NT2/D1 (cell line): Measurements from ENCODE around the gene SNAI3.

Experiments used
- DNase-seq: peaks from one replicate; pipeline ENCODE4 v3.0.0-alpha.2; 2011; ENCODE audit warnings: low read depth, low spot score
- H3K27me3 ChIP-seq: 2 replicates; pipeline ENCODE4 v1.6.0; 2011; ENCODE audit warnings: mild to moderate bottlenecking; ENCODE audit not compliant: insufficient read length, insufficient read depth
- H3K36me3 ChIP-seq: 2 replicates; pipeline ENCODE4 v1.6.1; 2011; ENCODE audit warnings: mild to moderate bottlenecking, low read length, mixed read lengths; ENCODE audit not compliant: insufficient read depth, insufficient read length
- H3K4me1 ChIP-seq: 2 replicates; pipeline ENCODE4 v1.5.1; 2011; ENCODE audit not compliant: insufficient read depth, insufficient read length
- H3K4me3 ChIP-seq: 2 replicates; pipeline ENCODE4 v1.5.1; 2011; ENCODE audit warnings: low read depth; ENCODE audit not compliant: insufficient read length
- H3K9ac ChIP-seq: 2 replicates; pipeline ENCODE4 v1.6.0; 2011; ENCODE audit warnings: low read depth; ENCODE audit not compliant: insufficient read length
- H3K9me3 ChIP-seq: 2 replicates; pipeline ENCODE4 v1.5.1; 2011; ENCODE audit warnings: mild to moderate bottlenecking, low read length; ENCODE audit not compliant: insufficient read depth
- SUZ12 ChIP-seq: IDR thresholded peaks from 2 replicates; pipeline ENCODE4 v1.6.1; 2011; ENCODE audit not compliant: insufficient read length, insufficient read depth; ENCODE audit errors: extremely low read depth
- YY1 ChIP-seq: IDR thresholded peaks from 2 replicates; pipeline ENCODE4 v1.6.1; 2011; ENCODE audit not compliant: insufficient read length, insufficient read depth
- ZNF274 ChIP-seq: IDR thresholded peaks from 2 replicates; pipeline ENCODE4 v1.6.1; 2011; ENCODE audit warnings: mild to moderate bottlenecking, low read depth, low read length

The SNAI3 gene

GRCh38 chr16:88631384-88631783 is 54.9 kb downstream of the SNAI3 start:
- H3K4me3 ChIP-seq: no peak overlapping the region
- peaks cover 66% of the 10 kb centered on the region for H3K36me3 ChIP-seq
- H3K9me3 ChIP-seq: no peaks in the 10 kb centered on the region
- peaks cover 9% of the 10 kb centered on the region for H3K27me3 ChIP-seq
- no peak for TF ChIP-seq SUZ12
- no peak for TF ChIP-seq YY1
- TF ChIP-seq ZNF274: no peak
- DNase-seq: no peak
- peaks cover 35% of the 10 kb centered on the region for H3K4me1 ChIP-seq
- H3K9ac ChIP-seq: no peak overlapping the region

- peaks cover 5% of the 10 kb centered on the region for H3K27me3 ChIP-seq
- peak overlapping the region; percentile 42 for H3K9ac ChIP-seq
- H3K36me3 ChIP-seq: peaks cover 71% of the 10 kb centered on the region
- peaks cover 35% of the 10 kb centered on the region for H3K4me1 ChIP-seq
- DNase-seq: no peak
- TF ChIP-seq ZNF274 (no peak), SUZ12 (no peak), YY1 (no peak)
- no peak overlapping the region for H3K4me3 ChIP-seq
- H3K9me3 ChIP-seq: no peaks in the 10 kb centered on the region
These were observed 55.4 kb downstream of the SNAI3 start for GRCh38 chr16:88630941-88631340.

- Histone ChIP-seq H3K4me1 (peaks cover 31% of the 10 kb centered on the region), H3K9ac (no peak overlapping the region), H3K4me3 (no peak overlapping the region), H3K36me3 (peaks cover 74% of the 10 kb centered on the region), H3K9me3 (no peaks in the 10 kb centered on the region), H3K27me3 (no peaks in the 10 kb centered on the region)
- DNase-seq: no peak
- TF ChIP-seq ZNF274: no peak
- no peak for TF ChIP-seq SUZ12
These were observed 55.9 kb downstream of the SNAI3 start for GRCh38 chr16:88630433-88630832.

- H3K27me3 ChIP-seq: no peaks in the 10 kb centered on the region
- peaks cover 80% of the 10 kb centered on the region for H3K36me3 ChIP-seq
- H3K4me1 ChIP-seq: peaks cover 27% of the 10 kb centered on the region
- TF ChIP-seq YY1 (no peak), SUZ12 (no peak)
- no peaks in the 10 kb centered on the region for H3K9me3 ChIP-seq
- no peak overlapping the region for H3K9ac ChIP-seq
- no peak for DNase-seq
- no peak overlapping the region for H3K4me3 ChIP-seq
These were observed 56.5 kb downstream of the SNAI3 start for GRCh38 chr16:88629835-88630234.

DNA sequence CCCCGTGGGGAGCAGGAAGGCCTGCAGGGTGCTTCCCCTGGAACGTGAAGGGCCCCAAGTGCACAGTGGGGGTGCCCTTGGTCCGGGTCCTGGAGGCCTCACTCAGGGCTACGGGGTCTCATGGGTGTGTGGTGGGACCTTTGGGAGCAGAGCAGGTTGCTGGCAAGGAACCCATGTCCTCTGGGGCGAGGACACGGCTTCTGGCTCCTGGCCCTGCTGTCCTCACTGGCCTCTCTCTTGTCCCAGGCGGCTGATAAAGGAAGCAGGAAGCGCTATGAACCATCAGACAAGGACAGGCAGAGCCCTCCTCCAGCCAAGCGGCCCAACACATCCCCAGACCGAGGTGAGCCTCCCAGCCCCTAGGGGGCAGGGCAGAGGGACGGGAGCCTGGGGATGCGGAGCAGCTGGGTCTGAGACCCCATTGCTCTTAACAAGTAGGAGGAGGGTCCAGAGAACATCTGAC is 57.8 kb downstream of the SNAI3 start:
- H3K27me3 ChIP-seq: no peaks in the 10 kb centered on the region
- TF ChIP-seq ZNF274 (no peak), YY1 (no peak), SUZ12 (no peak)
- no peaks in the 10 kb centered on the region for H3K9me3 ChIP-seq
- peaks cover 22% of the 10 kb centered on the region for H3K4me1 ChIP-seq
- H3K36me3 ChIP-seq: peaks cover 91% of the 10 kb centered on the region
- no peak overlapping the region for H3K4me3 ChIP-seq
- no peak overlapping the region for H3K9ac ChIP-seq
- DNase-seq: peak; percentile 63
